Lower leg skin (tissue), 4 donors: Measurements from ENCODE around the gene NT5E. TPM values are rescaled to one million over a fixed set of nuclear protein-coding genes. Genes with fewer than 3 reads are reported as not detected.

Experiments
- DNase-seq, 2 donors: peaks; one replicate each; pipeline ENCODE4 v3.0.0-alpha.2; 2019; ENCODE audit warnings: low spot score in 2 of 2
- H3K4me3 ChIP-seq: fragments of 200-600 bp; sonication (generic); 2 replicates; pipeline ENCODE4 v1.5.1; 2017; ENCODE audit warnings: mild to moderate bottlenecking, low read depth; ENCODE audit not compliant: poor library complexity, severe bottlenecking
- POLR2A ChIP-seq, 2 donors: fragments of 450-650 bp; IDR thresholded peaks; one replicate each; pipeline ENCODE4 v1.6.1; 2016 to 2017; ENCODE audit warnings: antibody characterized with exemption in 2 of 2, mild to moderate bottlenecking in 1 of 2, moderate library complexity in 1 of 2
- WGBS, 2 donors: methylation state at CpG; one replicate each; pipeline ENCODE4 v1.1.5; 2018; 5-methylcytosine and 5-hydroxymethylcytosine counted together
- intact Hi-C: fragments of 100-400 bp; cut with DNase I; formaldehyde crosslinking; loops from one replicate; pipeline ENCODE4 v1.15.0; 2023; ENCODE audit warnings: low total_unique reads
- total RNA-seq, 4 donors: library from RNA; depleted of rRNA; stranded (reverse); fragments of >200 nt; gene quantifications; one replicate each; pipeline ENCODE4 v1.1.0, GENCODE V29; 2016
- TF ChIP-seq, protein P1 (sequence below), 3 donors: fragments of 450-650 bp; IDR thresholded peaks; one replicate each; pipeline ENCODE4 v1.5.1; 2016; ENCODE audit warnings: antibody characterized with exemption in 3 of 3, mild to moderate bottlenecking in 3 of 3, moderate library complexity in 2 of 3

NT5E gene
- total RNA-seq, 4 donors from 2014 or later, result 6.3 to 12.8 (median 9.2) TPM

DNA sequence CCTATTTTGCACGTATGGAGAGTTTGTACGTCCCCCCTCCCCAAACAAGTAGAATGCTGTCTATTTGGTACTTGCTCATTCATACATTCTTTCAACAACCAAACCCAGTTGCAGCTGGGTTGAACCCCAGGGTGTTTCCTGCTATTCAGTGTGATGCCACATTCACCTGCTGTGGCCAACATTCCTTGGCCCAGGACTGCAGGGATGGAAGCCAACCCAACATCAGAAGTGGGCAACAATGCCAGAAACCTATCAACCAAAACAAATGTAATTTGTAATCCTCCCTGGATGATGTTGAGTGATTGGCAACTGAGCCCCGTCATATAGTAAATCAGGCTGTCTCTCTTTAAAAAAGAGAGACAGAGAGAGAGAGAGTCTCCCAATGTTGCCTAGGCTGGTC lies 8.9 kb downstream of the NT5E start:
- no peak overlapping the region for H3K4me3 ChIP-seq
- no peak for DNase-seq
- intact Hi-C loops, result no loop called here
- 34 to 41% methylated on average over 3 of the region's 3 CpGs for WGBS, 2 donors
- TF ChIP-seq, protein P1, sequence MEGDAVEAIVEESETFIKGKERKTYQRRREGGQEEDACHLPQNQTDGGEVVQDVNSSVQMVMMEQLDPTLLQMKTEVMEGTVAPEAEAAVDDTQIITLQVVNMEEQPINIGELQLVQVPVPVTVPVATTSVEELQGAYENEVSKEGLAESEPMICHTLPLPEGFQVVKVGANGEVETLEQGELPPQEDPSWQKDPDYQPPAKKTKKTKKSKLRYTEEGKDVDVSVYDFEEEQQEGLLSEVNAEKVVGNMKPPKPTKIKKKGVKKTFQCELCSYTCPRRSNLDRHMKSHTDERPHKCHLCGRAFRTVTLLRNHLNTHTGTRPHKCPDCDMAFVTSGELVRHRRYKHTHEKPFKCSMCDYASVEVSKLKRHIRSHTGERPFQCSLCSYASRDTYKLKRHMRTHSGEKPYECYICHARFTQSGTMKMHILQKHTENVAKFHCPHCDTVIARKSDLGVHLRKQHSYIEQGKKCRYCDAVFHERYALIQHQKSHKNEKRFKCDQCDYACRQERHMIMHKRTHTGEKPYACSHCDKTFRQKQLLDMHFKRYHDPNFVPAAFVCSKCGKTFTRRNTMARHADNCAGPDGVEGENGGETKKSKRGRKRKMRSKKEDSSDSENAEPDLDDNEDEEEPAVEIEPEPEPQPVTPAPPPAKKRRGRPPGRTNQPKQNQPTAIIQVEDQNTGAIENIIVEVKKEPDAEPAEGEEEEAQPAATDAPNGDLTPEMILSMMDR (IDR thresholded peaks at IDR 0.05), result no peak
- TF ChIP-seq POLR2A (IDR thresholded peaks at IDR 0.05), result no peak

DNA sequence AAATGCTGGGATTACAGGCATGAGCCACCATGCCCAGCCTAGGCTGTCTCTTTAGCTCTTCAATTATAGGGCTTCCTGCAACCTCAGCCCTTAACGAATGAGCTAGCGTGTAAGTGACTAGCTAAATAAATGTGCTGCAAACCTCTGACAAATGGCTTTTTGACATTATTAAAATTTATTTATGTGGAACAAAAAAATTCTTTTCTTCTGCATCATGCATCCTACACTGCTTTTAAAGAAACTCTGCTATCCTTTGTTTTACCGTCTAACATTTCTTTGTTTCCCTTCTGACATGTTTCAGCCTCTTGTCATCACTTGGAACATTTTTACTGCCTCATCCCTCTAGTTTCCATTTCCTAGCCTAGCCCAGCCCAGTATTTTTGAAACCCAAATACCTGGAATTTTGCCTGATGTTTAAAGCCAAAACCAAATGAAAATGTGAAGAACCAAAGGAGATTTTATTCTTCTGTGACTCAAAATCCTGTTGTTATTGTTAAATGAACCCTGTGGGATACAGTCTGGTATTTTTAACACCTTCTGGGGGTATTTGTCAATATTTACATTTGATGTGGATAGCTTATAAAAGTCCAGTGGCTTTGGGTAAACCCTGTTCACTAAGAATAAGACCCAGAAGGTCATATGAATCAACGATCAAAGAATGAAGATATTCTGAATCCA lies 9.5 kb downstream of the NT5E start:
- intact Hi-C loops, result no loop called here
- no peak for DNase-seq

GRCh38 chr6:85460154-85460920 lies 10.5 kb downstream of the NT5E start:
- intact Hi-C loops, result no loop called here
- no peak for DNase-seq
- H3K4me3 ChIP-seq, result no peak overlapping the region
- TF ChIP-seq, protein P1 (IDR thresholded peaks at IDR 0.05), result no peak
- TF ChIP-seq POLR2A (IDR thresholded peaks at IDR 0.05), result no peak
- WGBS, 2 donors, result 61 to 62% methylated on average over 4 of the region's 4 CpGs

More for the DNA sequence above, 9.5 kb downstream of the NT5E start:
- TF ChIP-seq POLR2A (IDR thresholded peaks at IDR 0.05), result no peak
- TF ChIP-seq, protein P1 (IDR thresholded peaks at IDR 0.05), result no peak
- WGBS, 2 donors, result 19 to 25% methylated on average over 4 of the region's 4 CpGs
- H3K4me3 ChIP-seq, result no peak overlapping the region

DNA sequence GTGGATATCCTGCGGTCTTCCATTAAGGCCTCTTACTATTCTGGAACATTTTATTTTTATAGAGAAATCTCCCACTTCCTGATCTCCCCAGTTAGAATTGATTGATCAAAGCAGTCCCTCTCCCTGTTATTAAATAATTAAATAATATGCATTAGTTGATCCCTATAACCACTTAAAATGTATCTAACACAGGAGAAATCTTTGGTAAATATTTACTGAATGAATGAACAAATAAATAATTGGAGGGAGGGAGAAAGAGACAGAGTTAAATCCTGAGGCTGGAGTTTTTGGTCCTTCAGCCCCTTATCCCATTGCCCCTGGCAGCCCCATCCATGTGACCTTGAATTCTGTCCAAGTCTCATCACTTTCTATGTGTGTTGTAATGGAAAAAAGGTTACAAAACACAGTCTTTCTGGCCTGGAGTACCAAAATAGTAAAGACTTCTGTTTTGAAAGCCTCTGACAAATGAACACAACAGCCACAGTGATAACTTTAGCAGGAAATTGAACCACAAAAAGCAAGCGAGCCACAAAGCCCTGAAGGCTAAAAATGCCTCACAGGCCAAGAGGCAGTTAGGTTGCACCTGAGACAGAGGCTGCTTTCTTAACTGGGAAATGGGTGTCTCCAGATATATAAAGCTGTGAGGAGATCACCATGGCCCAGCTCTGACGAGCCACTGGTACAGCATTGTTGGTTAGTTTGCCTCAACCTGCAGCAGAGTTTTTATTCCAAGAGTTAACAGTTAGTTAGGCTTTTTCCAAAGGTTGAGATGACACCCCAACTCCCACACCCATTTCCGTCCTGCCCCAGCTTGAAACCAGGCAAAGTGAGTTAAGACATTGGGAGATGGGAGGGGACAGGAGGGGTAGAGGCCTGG lies 11.3 kb downstream of the NT5E start:
- intact Hi-C loops, result no loop called here
- H3K4me3 ChIP-seq, result no peak overlapping the region
- 37 to 46% methylated on average over 4 of the region's 4 CpGs for WGBS, 2 donors
- TF ChIP-seq, protein P1 (IDR thresholded peaks at IDR 0.05), result no peak
- TF ChIP-seq POLR2A (IDR thresholded peaks at IDR 0.05), result no peak
- no peak for DNase-seq

DNA sequence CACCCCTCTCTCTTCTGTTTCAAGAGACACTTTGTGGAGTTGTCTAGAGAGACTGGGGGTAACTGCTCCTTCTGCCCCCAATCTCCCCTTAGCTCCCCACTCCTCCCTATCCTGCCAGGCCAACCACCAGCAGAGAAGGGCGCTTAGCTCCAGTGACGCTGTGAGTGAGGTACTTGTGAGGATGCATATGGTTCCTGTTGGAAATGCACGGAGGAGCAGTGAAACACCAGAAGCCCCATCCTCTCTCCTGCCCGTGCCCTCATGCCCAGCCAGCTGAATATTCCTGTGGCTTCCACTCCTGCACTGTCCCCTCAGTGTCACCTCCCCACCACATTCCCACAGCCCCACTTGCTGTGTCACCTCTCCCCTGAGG lies 11.9 kb downstream of the NT5E start:
- no peak overlapping the region for H3K4me3 ChIP-seq
- TF ChIP-seq, protein P1 (IDR thresholded peaks at IDR 0.05), result no peak
- TF ChIP-seq POLR2A (IDR thresholded peaks at IDR 0.05), result no peak
- no peak for DNase-seq
- intact Hi-C loops, result no loop called here
- 65 to 85% methylated on average over 4 of the region's 4 CpGs for WGBS, 2 donors
